Neural progenitor cell (in vitro differentiated cells): ENCODE data around the gene C1QTNF6. TPM values are rescaled to one million over a fixed set of nuclear protein-coding genes. Genes with fewer than 3 reads are reported as not detected.

Source experiments
- DNase-seq: peaks from one replicate; pipeline ENCODE4 v3.0.0-alpha.2; 2016; ENCODE audit warnings: low spot score
- H2AFZ ChIP-seq: fragments of 200-600 bp; sonication (generic); replicated peaks from 2 replicates; pipeline ENCODE4 v1.6.1; 2016; ENCODE audit warnings: antibody characterized with exemption
- H3F3A ChIP-seq: fragments of 200-600 bp; sonication (generic); 2 replicates; pipeline ENCODE4 v1.6.1; 2016; ENCODE audit warnings: antibody characterized with exemption, low read depth
- H3K27ac ChIP-seq: fragments of 200-600 bp; sonication (generic); 2 replicates; pipeline ENCODE4 v1.5.1; 2016; ENCODE audit warnings: mild to moderate bottlenecking
- H3K27me3 ChIP-seq: fragments of 200-600 bp; sonication (generic); 2 replicates; pipeline ENCODE4 v1.6.1; 2016; ENCODE audit warnings: mild to moderate bottlenecking, moderate library complexity
- H3K36me3 ChIP-seq: fragments of 200-600 bp; sonication (generic); 2 replicates; pipeline ENCODE4 v1.5.1; 2016
- H3K4me1 ChIP-seq: fragments of 200-600 bp; sonication (generic); 2 replicates; pipeline ENCODE4 v1.6.1; 2016; ENCODE audit warnings: mixed run types
- H3K4me2 ChIP-seq: fragments of 200-600 bp; sonication (generic); 2 replicates; pipeline ENCODE4 v1.6.1; 2016
- H3K4me3 ChIP-seq: fragments of 200-600 bp; sonication (generic); 2 replicates; pipeline ENCODE4 v1.5.1; 2016
- H3K79me2 ChIP-seq: fragments of 200-600 bp; sonication (generic); 2 replicates; pipeline ENCODE4 v1.6.1; 2016; ENCODE audit warnings: low read depth
- H3K9ac ChIP-seq: fragments of 200-600 bp; sonication (generic); 2 replicates; pipeline ENCODE4 v1.6.1; 2016
- H3K9me3 ChIP-seq: fragments of 200-600 bp; sonication (generic); 2 replicates; pipeline ENCODE4 v1.5.1; 2016; ENCODE audit warnings: low read depth
- H4K20me1 ChIP-seq: fragments of 200-600 bp; sonication (generic); 2 replicates; pipeline ENCODE4 v1.6.1; 2016; ENCODE audit warnings: low read depth
- H3K27ac Mint-ChIP-seq: 3 replicates; pipeline ENCODE4 v1.8.0; 2021; ENCODE audit warnings: mixed read lengths
- H3K27me3 Mint-ChIP-seq: 2 replicates; pipeline ENCODE4 v1.8.0; 2022; ENCODE audit warnings: low read depth, mild to moderate bottlenecking, inconsistent platforms, moderate library complexity, mixed read lengths; ENCODE audit not compliant: insufficient read depth
- H3K36me3 Mint-ChIP-seq: 3 replicates; pipeline ENCODE4 v1.8.0; 2021; ENCODE audit warnings: mixed read lengths
- H3K4me1 Mint-ChIP-seq: 3 replicates; pipeline ENCODE4 v1.8.0; 2021; ENCODE audit warnings: mixed read lengths
- H3K4me3 Mint-ChIP-seq: 3 replicates; pipeline ENCODE4 v1.8.0; 2021; ENCODE audit warnings: mild to moderate bottlenecking, moderate library complexity, mixed read lengths
- H3K9me3 Mint-ChIP-seq: 3 replicates; pipeline ENCODE4 v1.8.0; 2020; ENCODE audit warnings: mixed read lengths
- EZH2 ChIP-seq: fragments of 200-600 bp; sonication (generic); IDR thresholded peaks from 2 replicates; pipeline ENCODE4 v1.6.1; 2017; ENCODE audit warnings: antibody characterized with exemption, mild to moderate bottlenecking, moderate library complexity
- EZH2phosphoT487 ChIP-seq: fragments of 200-600 bp; sonication (generic); IDR thresholded peaks from 2 replicates; pipeline ENCODE4 v1.6.1; 2017; ENCODE audit warnings: antibody characterized with exemption
- total RNA-seq: library from RNA; depleted of rRNA; stranded (reverse); fragments of >200 nt; gene quantifications from 2 replicates; pipeline ENCODE4 v1.2.3, GENCODE V29; 2015; ENCODE audit warnings: low replicate concordance
- TF ChIP-seq, protein P1 (sequence below): fragments of 200-600 bp; sonication (generic); IDR thresholded peaks from 2 replicates; pipeline ENCODE4 v1.5.1; 2017; ENCODE audit warnings: antibody characterized with exemption, mild to moderate bottlenecking

Gene C1QTNF6
- total RNA-seq, 1 donor from 2014 or later: 7.2 TPM

- Mint-ChIP-seq H3K9me3 (no peaks in the 10 kb centered on the region), H3K4me1 (peaks cover 37% of the 10 kb centered on the region), H3K27me3 (peaks cover 4% of the 10 kb centered on the region), H3K27ac (peak overlapping the region; percentile 53), H3K36me3 (no peaks in the 10 kb centered on the region), H3K4me3 (peak overlapping the region; percentile 48)
- H2AFZ ChIP-seq: no peak overlapping the region
- no peak for DNase-seq
- H3K79me2 ChIP-seq: no peaks in the 10 kb centered on the region
- no peak overlapping the region for H3K27ac ChIP-seq
- no peaks in the 10 kb centered on the region for H3K36me3 ChIP-seq
- H3F3A ChIP-seq: peaks cover 14% of the 10 kb centered on the region
- H3K9ac ChIP-seq: no peak overlapping the region
- no peak overlapping the region for H3K4me3 ChIP-seq
- no peak for TF ChIP-seq EZH2
- TF ChIP-seq, protein P1, sequence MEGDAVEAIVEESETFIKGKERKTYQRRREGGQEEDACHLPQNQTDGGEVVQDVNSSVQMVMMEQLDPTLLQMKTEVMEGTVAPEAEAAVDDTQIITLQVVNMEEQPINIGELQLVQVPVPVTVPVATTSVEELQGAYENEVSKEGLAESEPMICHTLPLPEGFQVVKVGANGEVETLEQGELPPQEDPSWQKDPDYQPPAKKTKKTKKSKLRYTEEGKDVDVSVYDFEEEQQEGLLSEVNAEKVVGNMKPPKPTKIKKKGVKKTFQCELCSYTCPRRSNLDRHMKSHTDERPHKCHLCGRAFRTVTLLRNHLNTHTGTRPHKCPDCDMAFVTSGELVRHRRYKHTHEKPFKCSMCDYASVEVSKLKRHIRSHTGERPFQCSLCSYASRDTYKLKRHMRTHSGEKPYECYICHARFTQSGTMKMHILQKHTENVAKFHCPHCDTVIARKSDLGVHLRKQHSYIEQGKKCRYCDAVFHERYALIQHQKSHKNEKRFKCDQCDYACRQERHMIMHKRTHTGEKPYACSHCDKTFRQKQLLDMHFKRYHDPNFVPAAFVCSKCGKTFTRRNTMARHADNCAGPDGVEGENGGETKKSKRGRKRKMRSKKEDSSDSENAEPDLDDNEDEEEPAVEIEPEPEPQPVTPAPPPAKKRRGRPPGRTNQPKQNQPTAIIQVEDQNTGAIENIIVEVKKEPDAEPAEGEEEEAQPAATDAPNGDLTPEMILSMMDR: no peak
- no peak for TF ChIP-seq EZH2phosphoT487
- no peak overlapping the region for H3K4me2 ChIP-seq
- H3K27me3 ChIP-seq: no peaks in the 10 kb centered on the region
- H4K20me1 ChIP-seq: no peaks in the 10 kb centered on the region
- H3K4me1 ChIP-seq: peaks cover 17% of the 10 kb centered on the region
- H3K9me3 ChIP-seq: no peaks in the 10 kb centered on the region
Measured at GRCh38 chr22:37175414-37176281, 12.4 kb downstream of the C1QTNF6 start.

- no peaks in the 10 kb centered on the region for H3K9me3 Mint-ChIP-seq
- Histone ChIP-seq H3K36me3 (no peaks in the 10 kb centered on the region), H3K4me2 (no peak overlapping the region), H3F3A (peaks cover 14% of the 10 kb centered on the region), H3K27ac (no peak overlapping the region), H4K20me1 (no peaks in the 10 kb centered on the region), H3K79me2 (no peaks in the 10 kb centered on the region), H3K9me3 (no peaks in the 10 kb centered on the region), H3K27me3 (no peaks in the 10 kb centered on the region), H2AFZ (no peak overlapping the region), H3K4me1 (peaks cover 17% of the 10 kb centered on the region), H3K9ac (no peak overlapping the region), H3K4me3 (no peak overlapping the region)
- peaks cover 37% of the 10 kb centered on the region for H3K4me1 Mint-ChIP-seq
- H3K27me3 Mint-ChIP-seq: peaks cover 4% of the 10 kb centered on the region
- no peak for DNase-seq
- no peak overlapping the region for H3K4me3 Mint-ChIP-seq
- TF ChIP-seq EZH2: no peak
- TF ChIP-seq, protein P1: no peak
- TF ChIP-seq EZH2phosphoT487: no peak
- H3K36me3 Mint-ChIP-seq: no peaks in the 10 kb centered on the region
- no peak overlapping the region for H3K27ac Mint-ChIP-seq
Measured at GRCh38 chr22:37174964-37175363, 13.1 kb downstream of the C1QTNF6 start.

DNA sequence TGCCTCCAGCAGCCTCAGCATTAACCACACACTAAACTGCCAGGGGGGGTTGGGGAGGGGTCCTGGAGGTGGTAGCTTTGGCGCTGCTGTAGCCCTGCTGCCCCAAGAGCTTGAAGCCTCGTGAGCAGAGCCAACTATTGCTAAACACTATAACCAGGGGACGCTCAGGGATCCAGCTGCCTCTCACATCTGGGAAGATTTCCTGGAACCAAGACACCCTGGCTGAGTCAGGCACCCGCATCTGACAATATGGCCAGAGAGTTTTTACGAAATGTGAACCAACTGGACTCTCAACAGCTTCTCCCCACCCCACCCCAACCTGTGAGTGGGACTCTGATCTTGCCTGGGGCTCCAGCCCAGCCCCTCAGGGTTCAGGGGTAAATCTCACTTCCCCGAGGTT, 14.3 kb downstream of the C1QTNF6 start:
- Histone ChIP-seq H3K4me1 (peaks cover 12% of the 10 kb centered on the region), H3F3A (peaks cover 10% of the 10 kb centered on the region), H4K20me1 (no peaks in the 10 kb centered on the region), H3K27ac (no peak overlapping the region), H3K9me3 (no peaks in the 10 kb centered on the region), H3K36me3 (no peaks in the 10 kb centered on the region), H3K27me3 (no peaks in the 10 kb centered on the region), H3K4me3 (no peak overlapping the region), H2AFZ (no peak overlapping the region), H3K9ac (no peak overlapping the region), H3K79me2 (no peaks in the 10 kb centered on the region), H3K4me2 (no peak overlapping the region)
- H3K27me3 Mint-ChIP-seq: peaks cover 6% of the 10 kb centered on the region
- no peaks in the 10 kb centered on the region for H3K36me3 Mint-ChIP-seq
- no peak for DNase-seq
- H3K4me3 Mint-ChIP-seq: no peak overlapping the region
- TF ChIP-seq, protein P1: no peak
- TF ChIP-seq EZH2phosphoT487 (no peak), EZH2 (no peak)
- H3K4me1 Mint-ChIP-seq: peaks cover 26% of the 10 kb centered on the region
- H3K9me3 Mint-ChIP-seq: peaks cover 4% of the 10 kb centered on the region
- no peak overlapping the region for H3K27ac Mint-ChIP-seq
